ENCODE results near the gene IZUMO4.

Gene IZUMO4

GRCh38 chr19:2096480-2097202 lies at the start of gene IZUMO4:
TSS of gene IZUMO4 (plus strand) at chr19:2096915. CDS start at chr19:2096946, 31 bp downstream.
- Histone ChIP-seq H3K9ac (peak within 1 kb of the TSS; percentile 84 to 97 (median 93)), H3K9me3 (replicated peaks in 1 of 11) (peaks cover 0 to 9% (median 0%) of the 10 kb centered on the region in 11 experiments; a peak in 4 of 22 replicates), H4K20me1 (peaks cover 20 to 48% (median 38%) of the 10 kb centered on the region in 11 experiments; a peak in 19 of 22 replicates), H3K4me2 (peak within 1 kb of the TSS; percentile 89 to 100 (median 99)), H3K27me3 (no peaks in the 10 kb centered on the region), H3K4me3 (peak within 1 kb of the TSS; percentile 68 to 98 (median 90)), H3K4me1 (peaks cover 38 to 57% (median 42%) of the 10 kb centered on the region in 10 experiments), H3K27ac (peak within 1 kb of the TSS; percentile 90 to 99 (median 94)), H3K36me3 (peaks cover 22 to 50% (median 39%) of the 10 kb centered on the region in 11 experiments)
- no peak for TF ChIP-seq Cebpa-rat (IDR thresholded peaks at IDR 0.05)

GRCh38 chr19:2047076-2047448 lies 49.7 kb upstream of the IZUMO4 start:
- Histone ChIP-seq H3K4me1 (peaks cover 83 to 86% (median 84%) of the 10 kb centered on the region in 10 experiments), H3K9ac (peak overlapping the region; percentile 78 to 98 (median 90); a peak in 21 of 22 replicates)

GRCh38 chr19:2047449-2048103 lies 49.1 kb upstream of the IZUMO4 start:
- Histone ChIP-seq H3K27me3 (no peaks in the 10 kb centered on the region), H4K20me1 (peaks cover 74 to 84% (median 82%) of the 10 kb centered on the region in 11 experiments), H3K27ac (peak overlapping the region in 10 of 11 experiments; percentile 11 to 92 (median 78); a peak in 15 of 22 replicates), H3K9me3 (replicated peaks in 1 of 11) (no peaks in the 10 kb centered on the region), H3K4me1 (peaks cover 84 to 87% (median 85%) of the 10 kb centered on the region in 10 experiments), H3K36me3 (peaks cover 56 to 72% (median 70%) of the 10 kb centered on the region in 11 experiments), H3K9ac (peak overlapping the region; percentile 78 to 98 (median 90)), H3K4me3 (peak overlapping the region in 9 of 10 experiments; percentile 17 to 100 (median 98); a peak in 12 of 20 replicates), H3K4me2 (peak overlapping the region; percentile 91 to 100 (median 99))
- no peak for TF ChIP-seq Cebpa-rat (IDR thresholded peaks at IDR 0.05)

More at GRCh38 chr19:2047076-2047448, 49.7 kb upstream of the IZUMO4 start:
- no peaks in the 10 kb centered on the region for H3K27me3 ChIP-seq
- H4K20me1 ChIP-seq, result peaks cover 74 to 88% (median 85%) of the 10 kb centered on the region in 11 experiments
- H3K4me2 ChIP-seq, result peak overlapping the region; percentile 91 to 100 (median 99); a peak in 21 of 22 replicates
- no peaks in the 10 kb centered on the region for H3K9me3 ChIP-seq (replicated peaks in 1 of 11)
- H3K4me3 ChIP-seq, result peak overlapping the region in 3 of 10 experiments; percentile 17 to 100 (median 90); a peak in 2 of 20 replicates
- peaks cover 60 to 77% (median 74%) of the 10 kb centered on the region in 11 experiments for H3K36me3 ChIP-seq
- TF ChIP-seq Cebpa-rat (IDR thresholded peaks at IDR 0.05), result no peak
- H3K27ac ChIP-seq, result peak overlapping the region in 8 of 11 experiments; percentile 7 to 91 (median 78); a peak in 10 of 22 replicates

GRCh38 chr19:2048104-2048958 lies 48.4 kb upstream of the IZUMO4 start:
- Histone ChIP-seq H3K27ac (peak overlapping the region; percentile 11 to 92 (median 78); a peak in 20 of 22 replicates), H4K20me1 (peaks cover 71 to 77% (median 74%) of the 10 kb centered on the region in 11 experiments), H3K27me3 (no peaks in the 10 kb centered on the region), H3K9me3 (replicated peaks in 1 of 11) (no peaks in the 10 kb centered on the region), H3K36me3 (peaks cover 49 to 65% (median 63%) of the 10 kb centered on the region in 11 experiments), H3K4me1 (peaks cover 78 to 85% (median 82%) of the 10 kb centered on the region in 10 experiments), H3K4me3 (peak overlapping the region; percentile 87 to 100 (median 100)), H3K9ac (peak overlapping the region; percentile 78 to 98 (median 90)), H3K4me2 (peak overlapping the region; percentile 91 to 100 (median 99))
- TF ChIP-seq Cebpa-rat (IDR thresholded peaks at IDR 0.05), result no peak

GRCh38 chr19:2048959-2049740 lies 47.6 kb upstream of the IZUMO4 start:
- Histone ChIP-seq H3K9ac (peak overlapping the region; percentile 78 to 98 (median 90)), H4K20me1 (peaks cover 63 to 69% (median 66%) of the 10 kb centered on the region in 11 experiments), H3K36me3 (peaks cover 46 to 58% (median 55%) of the 10 kb centered on the region in 11 experiments)

GRCh38 chr19:2049741-2050348 lies 46.9 kb upstream of the IZUMO4 start:
- Histone ChIP-seq H4K20me1 (peaks cover 56 to 62% (median 59%) of the 10 kb centered on the region in 11 experiments), H3K4me3 (peak overlapping the region; percentile 87 to 100 (median 100)), H3K27ac (peak overlapping the region; percentile 57 to 92 (median 86)), H3K27me3 (no peaks in the 10 kb centered on the region), H3K9ac (peak overlapping the region; percentile 78 to 98 (median 90)), H3K4me2 (peak overlapping the region; percentile 91 to 100 (median 99)), H3K9me3 (replicated peaks in 1 of 11) (no peaks in the 10 kb centered on the region), H3K36me3 (peaks cover 41 to 51% (median 48%) of the 10 kb centered on the region in 11 experiments), H3K4me1 (peaks cover 67 to 83% (median 78%) of the 10 kb centered on the region in 10 experiments)
- TF ChIP-seq Cebpa-rat (IDR thresholded peaks at IDR 0.05), result 0 out of 22 replicates have a peak, but pooled peaks of 1 of the 11 experiments have one; percentile 15

More at GRCh38 chr19:2048959-2049740, 47.6 kb upstream of the IZUMO4 start:
- H3K4me1 ChIP-seq, result peaks cover 70 to 83% (median 78%) of the 10 kb centered on the region in 10 experiments
- H3K27ac ChIP-seq, result peak overlapping the region; percentile 57 to 92 (median 86); a peak in 21 of 22 replicates
- no peaks in the 10 kb centered on the region for H3K27me3 ChIP-seq
- H3K9me3 ChIP-seq (replicated peaks in 1 of 11), result no peaks in the 10 kb centered on the region
- peak overlapping the region; percentile 91 to 100 (median 99) for H3K4me2 ChIP-seq
- no peak for TF ChIP-seq Cebpa-rat (IDR thresholded peaks at IDR 0.05)
- H3K4me3 ChIP-seq, result peak overlapping the region; percentile 87 to 100 (median 100)

GRCh38 chr19:2050349-2050990 lies 46.2 kb upstream of the IZUMO4 start:
- peak overlapping the region; percentile 91 to 100 (median 99) for H3K4me2 ChIP-seq
- H3K9ac ChIP-seq, result peak overlapping the region; percentile 78 to 98 (median 90)
- H3K27me3 ChIP-seq, result no peaks in the 10 kb centered on the region
- no peaks in the 10 kb centered on the region for H3K9me3 ChIP-seq (replicated peaks in 1 of 11)
- peaks cover 67 to 83% (median 78%) of the 10 kb centered on the region in 10 experiments for H3K4me1 ChIP-seq
- TF ChIP-seq Cebpa-rat (IDR thresholded peaks at IDR 0.05), result no peak
- peaks cover 35 to 45% (median 42%) of the 10 kb centered on the region in 11 experiments for H3K36me3 ChIP-seq
- H4K20me1 ChIP-seq, result peaks cover 50 to 55% (median 53%) of the 10 kb centered on the region in 11 experiments
- H3K27ac ChIP-seq, result peak overlapping the region; percentile 57 to 92 (median 86)
- peak overlapping the region; percentile 87 to 100 (median 100) for H3K4me3 ChIP-seq

Measured in BLaER1 treated with 17β-estradiol and CSF1 and Interleukin-3, amounts not matched to agents 10 nM and 100 nM (cell line).